ENCODE results near the gene TMEM184B. TPM values are rescaled to one million over a fixed set of nuclear protein-coding genes. Genes with fewer than 3 reads are reported as not detected.

TMEM184B gene
- total and polyA plus RNA-seq, 2 donors (not counting 1 experiment from before 2014, with no cell fraction given): 9.9 to 24.7 TPM

- Mint-ChIP-seq H3K9me3 (ENCODE audit: insufficient read depth) (no peaks in the 10 kb centered on the region), H3K27me3 (no peaks in the 10 kb centered on the region), H3K27ac (no peak overlapping the region), H3K4me1 (no peaks in the 10 kb centered on the region), H3K4me3 (no peak overlapping the region)
- Histone ChIP-seq H3K36me3 (replicated peaks in 1 of 2; ENCODE audit: control extremely low read depth in 1 of 2, control insufficient read depth in 1 of 2, extremely low read depth in 1 of 2, insufficient read depth in 2 of 2, low read length in 1 of 2) (no peaks in the 10 kb centered on the region), H2AFZ (ENCODE audit: insufficient read depth, low read depth, low read length, poor library complexity, severe bottlenecking) (no peak overlapping the region), H3K79me2 (ENCODE audit: control insufficient read depth, insufficient read depth, low read length) (no peaks in the 10 kb centered on the region), H3K9me3 (ENCODE audit: control extremely low read depth in 1 of 3, control insufficient read depth in 2 of 3, insufficient read depth in 1 of 3, low read length in 2 of 3) (no peaks in the 10 kb centered on the region), H3K27me3 (replicated peaks in 1 of 4; ENCODE audit: control extremely low read depth in 1 of 4, control insufficient read depth in 3 of 4, insufficient read depth in 4 of 4, low read length in 3 of 4) (no peaks in the 10 kb centered on the region), H3K9ac (ENCODE audit: low read length) (no peak overlapping the region), H3K4me1 (ENCODE audit: control insufficient read depth in 2 of 2, insufficient read depth in 2 of 2, low read length in 2 of 2) (no peaks in the 10 kb centered on the region), H3K4me2 (replicated peaks; ENCODE audit: low read depth, low read length, poor library complexity, severe bottlenecking) (no peak overlapping the region), H3K4me3 (ENCODE audit: control extremely low read depth in 1 of 5, extremely low read depth in 1 of 5, insufficient read depth in 1 of 5, low read depth in 2 of 5, low read length in 4 of 5) (no peak overlapping the region), H4K20me1 (ENCODE audit: control insufficient read depth, insufficient read depth, low read length, poor library complexity, severe bottlenecking) (no peaks in the 10 kb centered on the region), H3K27ac (ENCODE audit: low read length in 2 of 2) (no peak overlapping the region)
- WGBS (ENCODE audit: insufficient coverage): 96% methylated on average over 17 of the region's 22 CpGs
- TF ChIP-seq CTCF (IDR thresholded peaks at IDR 0.05) (no peak), EZH2 (IDR thresholded peaks at IDR 0.05; ENCODE audit: borderline replicate concordance, insufficient read depth, low read depth, low read length, poor library complexity, severe bottlenecking) (no peak)
- ChIA-PET POLR2A (no interaction called here), CTCF (no interaction called here)
- DNase-seq: no peak
- intact Hi-C loops (cut with micrococcal nuclease): no loop called here
- no peak for ATAC-seq (ENCODE audit: low read depth)
Observed at GRCh38 chr22:38221407-38221806, 51.4 kb downstream of the TMEM184B start.

DNA sequence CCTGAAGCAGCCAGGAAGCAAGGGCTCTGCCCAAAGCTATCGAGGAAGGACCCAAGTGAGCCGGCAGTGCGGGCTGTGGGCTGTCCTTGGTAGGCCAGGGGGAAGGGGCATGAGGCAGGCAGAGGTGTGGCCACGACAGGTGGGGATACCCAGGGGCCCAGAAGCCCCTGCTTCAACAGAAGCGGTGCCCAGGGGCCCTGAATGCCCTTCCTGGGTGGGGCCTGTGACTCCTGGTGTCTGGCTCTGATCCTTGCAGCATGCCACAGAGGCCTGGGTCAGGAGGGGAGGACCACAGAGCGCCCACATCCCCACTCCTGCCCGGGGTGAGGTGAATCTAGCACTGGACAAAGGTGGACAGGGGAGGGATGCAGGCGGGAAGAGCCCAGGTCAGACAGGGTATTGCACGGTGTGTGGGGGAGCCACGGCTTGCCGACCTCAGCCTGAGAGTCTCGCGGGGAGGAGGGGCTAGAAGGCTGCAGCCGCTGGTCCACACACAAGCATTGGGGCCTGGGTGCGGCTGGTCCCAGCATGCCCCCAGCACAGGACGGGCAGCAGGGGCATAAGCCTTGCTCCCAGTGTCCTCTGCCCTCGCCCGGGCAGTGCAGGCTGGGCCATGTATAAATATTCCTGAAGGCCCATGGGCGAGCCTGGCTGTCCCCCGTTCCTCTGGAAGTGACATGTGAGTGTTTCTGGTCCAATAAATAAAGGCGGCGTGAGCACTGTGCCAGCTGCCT, 52.0 kb downstream of the TMEM184B start:
- H3K27ac Mint-ChIP-seq: no peak overlapping the region
- DNase-seq (no peak), ATAC-seq (ENCODE audit: low read depth) (no peak)
- no peaks in the 10 kb centered on the region for H3K27me3 ChIP-seq (replicated peaks in 1 of 4; ENCODE audit: control extremely low read depth in 1 of 4, control insufficient read depth in 3 of 4, insufficient read depth in 4 of 4, low read length in 3 of 4)
- no peaks in the 10 kb centered on the region for H3K27me3 Mint-ChIP-seq
- H3K79me2 ChIP-seq (ENCODE audit: control insufficient read depth, insufficient read depth, low read length): no peaks in the 10 kb centered on the region
- 96% methylated on average over 22 of the region's 22 CpGs for WGBS (ENCODE audit: insufficient coverage)
- no peaks in the 10 kb centered on the region for H4K20me1 ChIP-seq (ENCODE audit: control insufficient read depth, insufficient read depth, low read length, poor library complexity, severe bottlenecking)
- no peak overlapping the region for H3K9ac ChIP-seq (ENCODE audit: low read length)
- no peaks in the 10 kb centered on the region for H3K9me3 Mint-ChIP-seq (ENCODE audit: insufficient read depth)
- H2AFZ ChIP-seq (ENCODE audit: insufficient read depth, low read depth, low read length, poor library complexity, severe bottlenecking): no peak overlapping the region
- ChIA-PET POLR2A (no interaction called here), CTCF (no interaction called here)
- no peak overlapping the region for H3K4me3 Mint-ChIP-seq
- no peak overlapping the region for H3K4me2 ChIP-seq (replicated peaks; ENCODE audit: low read depth, low read length, poor library complexity, severe bottlenecking)
- H3K4me1 Mint-ChIP-seq: no peaks in the 10 kb centered on the region
- H3K4me1 ChIP-seq (ENCODE audit: control insufficient read depth in 2 of 2, insufficient read depth in 2 of 2, low read length in 2 of 2): no peaks in the 10 kb centered on the region
- no peaks in the 10 kb centered on the region for H3K36me3 ChIP-seq (replicated peaks in 1 of 2; ENCODE audit: control extremely low read depth in 1 of 2, control insufficient read depth in 1 of 2, extremely low read depth in 1 of 2, insufficient read depth in 2 of 2, low read length in 1 of 2)
- H3K4me3 ChIP-seq (ENCODE audit: control extremely low read depth in 1 of 5, extremely low read depth in 1 of 5, insufficient read depth in 1 of 5, low read depth in 2 of 5, low read length in 4 of 5): no peak overlapping the region
- intact Hi-C loops (cut with micrococcal nuclease): no loop called here
- no peak for TF ChIP-seq CTCF (IDR thresholded peaks at IDR 0.05)
- TF ChIP-seq EZH2 (IDR thresholded peaks at IDR 0.05; ENCODE audit: borderline replicate concordance, insufficient read depth, low read depth, low read length, poor library complexity, severe bottlenecking): no peak
- no peak overlapping the region for H3K27ac ChIP-seq (ENCODE audit: low read length in 2 of 2)
- no peaks in the 10 kb centered on the region for H3K9me3 ChIP-seq (ENCODE audit: control extremely low read depth in 1 of 3, control insufficient read depth in 2 of 3, insufficient read depth in 1 of 3, low read length in 2 of 3)
